ENCODE data around the gene KRTAP6-3.

Gene KRTAP6-3

DNA sequence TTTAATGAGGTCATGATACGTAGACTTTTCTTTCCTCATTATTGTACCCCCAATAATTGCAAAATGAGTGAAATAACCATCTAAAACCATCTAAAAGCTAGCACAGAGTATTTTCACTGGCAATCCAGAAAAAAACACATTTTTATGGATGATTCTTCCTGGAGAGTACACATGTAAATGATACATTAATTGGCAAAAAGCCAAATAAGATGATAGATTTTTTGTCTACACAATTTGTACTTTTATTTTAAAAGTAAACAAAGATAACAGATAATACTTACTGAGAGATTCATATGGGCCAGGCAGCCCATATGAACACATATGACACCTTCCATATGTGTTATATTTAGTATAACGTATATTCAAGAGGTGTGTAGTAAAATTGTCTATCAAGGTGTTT lies 28.6 kb upstream of the KRTAP6-3 start:
- Mint-ChIP-seq H3K36me3 (ENCODE audit: low read depth) (no peaks in the 10 kb centered on the region), H3K4me1 (no peaks in the 10 kb centered on the region), H3K4me3 (no peak overlapping the region), H3K27ac (no peak overlapping the region), H3K27me3 (ENCODE audit: low read depth) (no peaks in the 10 kb centered on the region), H3K9me3 (no peaks in the 10 kb centered on the region)
- TF ChIP-seq, protein P1, sequence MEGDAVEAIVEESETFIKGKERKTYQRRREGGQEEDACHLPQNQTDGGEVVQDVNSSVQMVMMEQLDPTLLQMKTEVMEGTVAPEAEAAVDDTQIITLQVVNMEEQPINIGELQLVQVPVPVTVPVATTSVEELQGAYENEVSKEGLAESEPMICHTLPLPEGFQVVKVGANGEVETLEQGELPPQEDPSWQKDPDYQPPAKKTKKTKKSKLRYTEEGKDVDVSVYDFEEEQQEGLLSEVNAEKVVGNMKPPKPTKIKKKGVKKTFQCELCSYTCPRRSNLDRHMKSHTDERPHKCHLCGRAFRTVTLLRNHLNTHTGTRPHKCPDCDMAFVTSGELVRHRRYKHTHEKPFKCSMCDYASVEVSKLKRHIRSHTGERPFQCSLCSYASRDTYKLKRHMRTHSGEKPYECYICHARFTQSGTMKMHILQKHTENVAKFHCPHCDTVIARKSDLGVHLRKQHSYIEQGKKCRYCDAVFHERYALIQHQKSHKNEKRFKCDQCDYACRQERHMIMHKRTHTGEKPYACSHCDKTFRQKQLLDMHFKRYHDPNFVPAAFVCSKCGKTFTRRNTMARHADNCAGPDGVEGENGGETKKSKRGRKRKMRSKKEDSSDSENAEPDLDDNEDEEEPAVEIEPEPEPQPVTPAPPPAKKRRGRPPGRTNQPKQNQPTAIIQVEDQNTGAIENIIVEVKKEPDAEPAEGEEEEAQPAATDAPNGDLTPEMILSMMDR (IDR thresholded peaks at IDR 0.05; ENCODE audit: unreplicated experiment in 3 of 3): no peak

DNA sequence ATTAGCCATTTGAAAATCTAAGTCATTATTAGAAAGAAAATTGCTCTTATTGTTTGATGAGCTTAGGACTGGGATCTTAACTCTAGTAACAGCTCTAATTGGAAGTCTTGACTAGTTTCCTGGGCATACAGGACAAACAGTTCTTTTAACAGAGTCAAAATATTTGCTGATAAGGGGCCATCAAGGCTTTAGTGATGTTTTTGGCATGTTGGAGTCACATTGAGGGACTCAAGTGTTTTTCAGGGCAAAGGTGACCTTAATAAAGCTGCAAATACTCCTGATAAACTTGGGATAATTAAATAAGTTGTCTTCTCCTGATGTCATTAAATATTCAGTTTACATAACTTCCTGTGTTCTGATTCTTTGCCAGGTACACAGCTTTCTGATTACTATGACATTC lies 24.6 kb upstream of the KRTAP6-3 start:
- no peaks in the 10 kb centered on the region for H3K27me3 Mint-ChIP-seq (ENCODE audit: low read depth)
- no peaks in the 10 kb centered on the region for H3K9me3 Mint-ChIP-seq
- H3K27ac Mint-ChIP-seq: no peak overlapping the region
- H3K36me3 Mint-ChIP-seq (ENCODE audit: low read depth): no peaks in the 10 kb centered on the region
- TF ChIP-seq, protein P1 (IDR thresholded peaks at IDR 0.05; ENCODE audit: unreplicated experiment in 3 of 3): no peak
- no peaks in the 10 kb centered on the region for H3K4me1 Mint-ChIP-seq
- no peak overlapping the region for H3K4me3 Mint-ChIP-seq

DNA sequence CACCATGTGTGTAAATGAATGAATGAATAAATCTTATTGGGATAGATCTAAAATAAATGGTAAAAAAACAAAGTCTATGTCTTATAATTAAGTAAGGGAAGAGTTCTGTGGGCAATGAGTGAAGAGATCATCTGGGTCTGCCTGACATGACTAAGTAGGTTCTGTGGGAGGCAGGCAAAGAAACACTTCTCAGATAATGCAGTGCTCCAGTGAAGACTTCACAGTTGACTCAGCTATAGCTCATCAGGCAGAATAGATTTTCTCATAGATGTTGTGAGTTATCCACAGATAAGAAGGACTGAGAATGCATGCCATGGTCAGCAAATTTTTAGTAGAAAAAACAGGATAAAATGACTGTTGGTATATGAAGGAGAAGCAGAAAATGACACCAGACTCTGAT lies 14.5 kb upstream of the KRTAP6-3 start:
- Mint-ChIP-seq H3K4me1 (no peaks in the 10 kb centered on the region), H3K9me3 (no peaks in the 10 kb centered on the region), H3K36me3 (ENCODE audit: low read depth) (no peaks in the 10 kb centered on the region), H3K27me3 (ENCODE audit: low read depth) (no peaks in the 10 kb centered on the region), H3K4me3 (no peak overlapping the region), H3K27ac (no peak overlapping the region)
- TF ChIP-seq, protein P1 (IDR thresholded peaks at IDR 0.05; ENCODE audit: unreplicated experiment in 3 of 3): no peak

DNA sequence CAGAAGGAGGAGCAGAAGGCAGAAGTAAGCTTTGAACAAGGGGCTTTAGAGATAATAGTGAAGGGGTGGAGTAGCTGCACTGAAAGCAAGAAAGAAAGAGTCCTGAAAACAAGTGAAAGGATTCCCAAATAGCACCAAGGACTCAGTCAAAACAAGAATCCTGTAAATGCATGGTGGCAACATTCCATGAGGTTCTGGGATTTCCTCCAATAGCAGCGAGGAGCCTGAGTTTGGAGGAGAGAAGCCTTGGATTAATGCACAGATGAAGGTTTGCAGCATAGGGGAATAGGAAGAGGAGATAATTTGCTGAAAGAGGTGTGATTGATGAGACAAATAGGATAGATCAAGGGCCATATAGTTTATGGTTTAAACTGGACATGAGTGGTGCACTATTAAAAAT lies 12.9 kb upstream of the KRTAP6-3 start:
- Mint-ChIP-seq H3K36me3 (ENCODE audit: low read depth) (no peaks in the 10 kb centered on the region), H3K4me3 (no peak overlapping the region), H3K4me1 (no peaks in the 10 kb centered on the region), H3K27me3 (ENCODE audit: low read depth) (no peaks in the 10 kb centered on the region), H3K9me3 (no peaks in the 10 kb centered on the region), H3K27ac (no peak overlapping the region)
- TF ChIP-seq, protein P1 (IDR thresholded peaks at IDR 0.05; ENCODE audit: unreplicated experiment in 3 of 3): no peak

DNA sequence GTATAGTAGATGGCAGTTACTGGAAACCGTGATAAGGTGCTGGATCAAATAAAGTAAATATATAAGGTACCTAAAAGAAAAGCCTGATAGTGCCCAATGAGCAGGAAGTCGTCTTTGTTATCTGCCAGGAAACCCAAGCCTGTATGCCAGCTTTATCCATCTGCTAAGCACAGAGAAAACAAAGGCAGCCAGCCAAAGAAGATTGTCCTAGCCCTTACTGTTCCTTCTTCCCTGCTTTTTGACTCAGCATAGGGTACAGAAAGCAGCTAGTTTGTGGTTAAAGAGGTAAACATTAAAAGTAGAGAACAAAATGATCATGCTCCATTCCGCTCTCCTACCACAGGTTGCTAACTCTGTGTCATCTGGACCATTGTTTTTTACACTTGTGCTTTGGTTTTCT lies 12.1 kb upstream of the KRTAP6-3 start:
- Mint-ChIP-seq H3K4me1 (no peaks in the 10 kb centered on the region), H3K4me3 (no peak overlapping the region), H3K9me3 (no peaks in the 10 kb centered on the region), H3K27me3 (ENCODE audit: low read depth) (no peaks in the 10 kb centered on the region), H3K36me3 (ENCODE audit: low read depth) (no peaks in the 10 kb centered on the region), H3K27ac (no peak overlapping the region)
- TF ChIP-seq, protein P1 (IDR thresholded peaks at IDR 0.05; ENCODE audit: unreplicated experiment in 3 of 3): no peak

DNA sequence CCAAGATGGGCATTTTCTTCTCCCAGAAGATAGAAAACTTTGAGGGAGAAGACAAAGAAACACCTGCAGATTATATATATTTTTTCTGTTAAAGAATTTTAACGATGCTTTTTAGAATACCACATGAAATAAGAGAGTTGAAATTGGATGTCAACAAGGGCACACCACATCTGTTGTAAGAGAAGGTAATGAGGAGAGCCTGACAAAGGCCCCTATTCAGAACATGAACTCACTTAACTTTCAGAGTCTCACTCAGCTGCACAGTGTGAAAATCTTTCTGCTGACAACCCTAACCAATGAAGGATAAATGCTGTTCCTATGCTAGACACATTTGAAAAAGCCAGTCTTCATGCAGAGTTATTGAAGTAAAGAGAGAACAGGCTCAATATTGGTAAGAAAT lies 9.4 kb upstream of the KRTAP6-3 start:
- no peaks in the 10 kb centered on the region for H3K36me3 Mint-ChIP-seq (ENCODE audit: low read depth)

More for the DNA sequence above, 9.4 kb upstream of the KRTAP6-3 start:
- Mint-ChIP-seq H3K4me3 (no peak overlapping the region), H3K9me3 (no peaks in the 10 kb centered on the region), H3K4me1 (no peaks in the 10 kb centered on the region), H3K27me3 (ENCODE audit: low read depth) (no peaks in the 10 kb centered on the region), H3K27ac (no peak overlapping the region)
- TF ChIP-seq, protein P1 (IDR thresholded peaks at IDR 0.05; ENCODE audit: unreplicated experiment in 3 of 3): no peak

Measured in nephron (organoid).